ENCODE measurements around the gene ZNF226.
"Not testable (repeated sequence)": the region's sequence is repeated elsewhere in the genome, so short reads cannot be mapped to it uniquely, and the experiment has no call there.

ZNF226 gene

DNA sequence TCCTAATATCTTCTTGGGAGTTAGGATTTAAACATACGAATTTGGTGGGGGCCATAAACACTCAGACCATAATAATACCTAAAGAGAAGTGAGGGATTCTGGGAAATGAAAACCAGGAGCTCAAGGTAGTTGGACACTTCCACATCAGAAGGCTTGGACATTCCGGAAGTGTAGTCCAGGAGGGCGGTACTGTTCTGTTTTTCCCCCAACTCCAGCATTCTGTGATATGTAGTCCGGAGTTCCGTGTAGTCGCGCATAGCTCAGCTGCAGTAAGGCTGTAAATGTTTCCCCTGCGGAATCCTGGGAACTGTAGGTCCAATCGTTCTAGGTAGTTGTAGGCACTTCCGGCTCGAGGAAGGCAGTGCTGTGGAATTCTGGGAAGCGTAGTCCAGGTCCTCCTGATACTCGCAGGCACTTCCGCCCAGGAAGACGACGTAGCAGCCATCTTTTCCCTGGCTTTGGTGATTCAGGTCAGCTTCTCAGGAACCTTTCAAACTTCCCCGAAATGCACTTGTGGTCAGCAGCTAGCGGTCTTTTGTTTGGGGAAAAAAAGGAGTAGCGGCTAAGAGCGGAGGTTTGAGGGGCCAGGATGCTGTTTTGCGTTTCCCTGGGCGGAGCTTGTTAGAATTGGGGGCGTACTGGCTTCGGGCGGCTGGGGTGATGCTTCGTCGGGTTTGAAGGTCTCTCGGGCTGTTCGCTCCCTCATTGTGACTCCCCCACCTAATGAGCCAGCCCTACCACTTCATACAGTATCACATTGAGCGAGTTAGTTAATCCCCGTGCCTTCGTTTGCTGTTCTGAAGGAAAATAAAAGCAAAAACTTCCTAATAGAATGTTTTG lies at the start of gene ZNF226:
Gene ZNF226 (plus strand): TSS at position 428 of the 840 bp plus-strand sequence. CDS start 4,981 bp downstream, outside the sequence.
- DNase-seq, result peak; percentile 99

DNA sequence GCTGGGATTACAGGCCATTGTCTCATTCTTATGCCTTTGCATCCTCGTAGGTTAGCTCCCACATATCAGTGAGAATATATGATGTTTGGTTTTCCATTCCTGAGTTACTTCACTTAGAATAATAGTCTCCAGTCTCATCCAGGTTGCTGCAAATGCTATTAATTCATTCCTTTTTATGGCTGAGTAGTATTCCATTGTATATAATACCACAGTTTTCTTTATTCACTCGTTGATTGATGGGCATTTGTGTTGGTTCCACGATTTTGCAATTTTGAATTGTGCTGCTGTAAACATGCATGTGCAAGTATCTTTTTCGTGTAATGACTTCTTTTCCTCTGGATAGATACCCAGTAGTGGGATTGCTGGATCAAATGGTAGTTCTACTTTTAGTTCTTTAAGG lies 43.7 kb upstream of the ZNF226 start:
- DNase-seq, result not testable (repeated sequence)

- DNase-seq, result no peak
These were observed 32.9 kb upstream of the ZNF226 start for GRCh38 chr19:44131955-44132354.

DNA sequence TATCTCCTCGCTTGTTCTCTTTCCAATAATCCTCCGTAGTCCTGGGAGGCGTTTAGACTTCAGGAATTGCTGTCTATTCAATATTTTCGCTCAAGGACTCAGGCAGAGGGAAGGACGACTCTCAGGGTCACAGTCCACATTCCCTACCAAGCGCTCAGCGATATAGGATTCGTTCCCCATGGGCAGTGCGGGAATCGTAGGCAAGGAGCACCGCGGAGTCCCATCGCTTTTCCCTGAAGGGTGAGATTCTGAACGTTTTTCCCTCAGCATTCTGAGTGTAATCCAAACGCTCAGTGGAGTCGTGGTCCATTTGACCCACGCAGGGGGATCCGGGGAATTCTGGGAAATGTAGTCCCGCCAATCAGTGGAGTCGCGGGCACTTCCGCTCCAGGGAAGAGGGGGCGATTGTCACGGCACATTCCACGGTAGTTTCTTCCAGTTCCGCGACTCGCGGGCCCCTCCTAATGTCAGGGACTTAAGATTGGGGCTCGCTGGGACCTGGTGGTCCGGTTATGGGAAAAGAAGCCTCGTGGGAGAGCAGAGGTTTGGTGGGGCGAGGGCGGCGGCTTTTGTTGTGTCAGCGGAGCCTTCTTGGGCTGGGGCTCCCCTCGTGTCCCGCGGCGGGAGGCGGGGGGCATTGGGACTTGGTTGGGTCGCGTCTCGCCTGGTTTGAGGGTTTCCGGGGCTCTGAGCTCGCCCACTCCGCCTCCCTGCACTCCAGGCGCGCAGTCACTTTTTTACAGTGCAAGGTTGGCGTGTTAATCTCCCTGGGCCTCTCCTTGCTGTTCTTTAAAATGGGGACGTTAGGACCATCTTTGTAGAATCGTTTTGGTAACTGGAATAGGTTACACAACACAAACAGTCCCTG lies 23.5 kb upstream of the ZNF226 start, which contains the start of gene ZNF234:
Gene ZNF234 (plus strand): TSS at position 364 of the 868 bp plus-strand sequence. CDS start 3,079 bp downstream, outside the sequence.
- DNase-seq, result peak; percentile 86

- DNase-seq, result peak; percentile 46
These were observed 22.9 kb upstream of the ZNF226 start for GRCh38 chr19:44142059-44142433.

GRCh38 chr19:44149776-44150175 lies 15.1 kb upstream of the ZNF226 start:
- no peak for DNase-seq

DNA sequence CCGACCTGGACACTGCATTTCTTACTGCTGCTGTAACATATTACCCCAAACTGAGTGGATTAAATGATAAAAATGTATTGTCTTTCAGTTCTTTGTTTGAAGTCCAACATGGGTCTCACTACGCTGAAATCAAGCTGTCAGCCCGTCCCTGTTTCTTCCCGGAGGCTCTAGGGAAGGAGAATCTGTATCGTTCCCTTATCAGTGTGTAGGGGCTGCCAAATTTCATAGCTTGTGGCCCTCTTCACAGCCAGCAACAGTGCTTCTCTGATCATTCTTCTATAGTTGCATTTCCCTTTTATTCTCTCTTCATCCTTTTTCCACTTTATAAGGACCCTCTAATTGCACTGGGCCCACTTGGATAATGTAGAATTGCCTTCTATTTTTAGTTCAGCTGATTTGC lies 13.4 kb upstream of the ZNF226 start:
- DNase-seq, result no peak

DNA sequence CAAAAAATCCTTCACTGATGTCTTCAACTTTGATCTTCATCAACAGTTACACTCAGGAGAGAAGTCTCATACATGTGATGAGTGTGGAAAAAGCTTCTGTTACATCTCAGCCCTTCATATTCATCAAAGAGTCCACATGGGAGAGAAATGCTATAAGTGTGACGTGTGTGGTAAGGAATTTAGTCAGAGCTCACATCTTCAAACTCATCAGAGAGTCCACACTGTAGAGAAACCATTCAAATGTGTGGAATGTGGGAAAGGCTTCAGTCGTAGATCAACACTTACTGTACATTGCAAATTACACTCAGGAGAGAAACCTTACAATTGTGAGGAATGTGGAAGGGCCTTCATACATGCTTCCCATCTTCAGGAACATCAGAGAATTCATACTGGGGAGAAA lies 8.4 kb upstream of the ZNF226 start:
- DNase-seq, result no peak

- DNase-seq, result no peak
These were observed 1.1 kb upstream of the ZNF226 start for GRCh38 chr19:44163789-44164188.

- DNase-seq, result no peak
These were observed 600 bp upstream of the ZNF226 start for GRCh38 chr19:44164327-44164672.

DNA sequence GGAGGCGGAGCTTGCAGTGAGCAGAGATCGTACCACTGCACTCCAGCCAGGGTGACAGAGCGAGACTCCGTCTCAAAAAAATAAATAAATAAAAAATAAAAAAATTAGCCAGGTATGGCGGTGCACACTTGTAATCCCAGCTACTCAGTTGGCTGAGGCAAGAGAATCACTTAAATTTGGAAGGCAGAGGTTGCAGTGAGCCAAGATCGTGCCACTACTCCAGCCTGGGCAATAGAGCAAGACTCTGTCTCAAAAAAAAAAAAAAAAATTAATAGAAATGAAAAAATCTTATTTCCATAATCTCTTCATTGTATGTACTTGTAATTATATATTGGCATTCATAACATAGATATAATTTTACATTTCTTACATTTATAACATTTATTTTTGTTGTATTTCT lies 5.8 kb downstream of the ZNF226 start:
- not testable (repeated sequence) for DNase-seq

DNA sequence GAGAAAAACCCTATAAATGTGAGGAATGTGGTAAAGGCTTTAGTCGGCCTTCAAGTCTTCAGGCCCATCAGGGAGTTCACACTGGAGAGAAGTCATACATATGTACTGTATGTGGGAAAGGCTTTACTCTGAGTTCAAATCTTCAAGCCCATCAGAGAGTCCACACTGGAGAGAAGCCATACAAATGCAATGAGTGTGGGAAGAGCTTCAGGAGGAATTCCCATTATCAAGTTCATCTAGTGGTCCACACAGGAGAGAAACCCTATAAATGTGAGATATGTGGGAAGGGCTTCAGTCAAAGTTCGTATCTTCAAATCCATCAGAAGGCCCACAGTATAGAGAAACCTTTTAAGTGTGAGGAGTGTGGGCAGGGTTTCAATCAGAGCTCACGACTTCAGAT lies 11.7 kb downstream of the ZNF226 start:
- DNase-seq, result no peak

- DNase-seq, result no peak
These were observed 16.1 kb downstream of the ZNF226 start for GRCh38 chr19:44180968-44181367.

GRCh38 chr19:44182145-44182544 lies 17.2 kb downstream of the ZNF226 start:
- no peak for DNase-seq

DNA sequence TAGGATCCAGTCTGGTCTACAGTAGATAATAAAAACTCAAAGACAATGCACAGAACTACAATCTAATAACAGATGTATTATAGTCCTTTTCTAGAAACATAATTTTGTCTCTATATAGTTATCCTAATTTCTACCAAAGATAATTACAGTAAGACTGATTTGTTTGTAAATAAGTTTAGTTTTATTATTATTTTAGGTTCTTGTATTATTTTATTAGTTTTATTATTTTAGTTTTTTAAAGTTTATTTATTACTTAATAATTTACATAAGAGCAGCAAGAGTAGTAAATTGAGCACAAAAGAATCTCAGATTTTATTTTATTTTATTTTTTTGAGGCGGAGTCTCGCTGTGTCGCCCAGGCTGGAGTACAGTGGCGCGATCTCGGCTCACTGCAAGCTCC lies 25.1 kb downstream of the ZNF226 start:
- DNase-seq, result no peak

GRCh38 chr19:44192127-44192526 lies 27.2 kb downstream of the ZNF226 start:
- no peak for DNase-seq

- no peak for DNase-seq
These were observed 31.9 kb downstream of the ZNF226 start for GRCh38 chr19:44196772-44197171.

DNA sequence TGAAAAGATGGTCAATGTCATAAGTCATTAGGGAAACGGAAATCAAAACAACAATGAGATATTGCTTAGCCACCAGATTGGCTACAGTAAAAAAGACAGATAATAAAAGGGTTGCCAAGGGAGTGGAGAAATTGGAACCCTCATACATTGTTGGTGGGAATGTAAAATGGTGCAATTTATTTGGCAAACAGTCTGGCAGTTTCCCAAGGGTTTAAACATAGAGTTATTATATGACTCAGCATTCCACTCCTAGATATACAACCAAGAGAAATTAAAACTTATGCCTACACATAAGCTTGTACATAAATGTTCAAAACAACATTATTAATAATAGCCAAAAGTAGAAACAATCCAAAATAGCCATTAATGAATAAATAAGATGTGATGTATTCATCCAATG lies 37.6 kb downstream of the ZNF226 start:
- DNase-seq, result no peak

DNA sequence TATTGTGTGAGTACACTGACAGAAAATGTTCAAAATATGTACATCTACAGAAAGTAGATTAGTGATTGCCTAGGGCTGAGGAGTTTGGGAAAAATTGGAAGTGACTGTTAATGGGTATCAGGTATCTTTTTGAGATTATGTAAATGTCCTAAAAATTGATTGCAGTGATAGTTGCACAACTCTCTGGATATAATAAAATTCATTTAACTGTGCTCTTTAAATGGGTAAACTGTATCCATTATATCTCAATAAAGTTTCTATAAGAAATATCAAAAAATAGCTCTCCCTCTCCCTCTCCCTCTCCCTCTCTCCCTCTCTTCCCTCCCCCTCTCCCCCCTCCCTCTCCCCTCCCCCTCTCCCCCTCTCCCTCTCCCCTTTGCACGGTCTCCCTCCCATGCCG lies 38.1 kb downstream of the ZNF226 start:
- DNase-seq, result no peak

- DNase-seq, result peak; percentile 19
These were observed 39.0 kb downstream of the ZNF226 start for GRCh38 chr19:44203877-44204276.

DNA sequence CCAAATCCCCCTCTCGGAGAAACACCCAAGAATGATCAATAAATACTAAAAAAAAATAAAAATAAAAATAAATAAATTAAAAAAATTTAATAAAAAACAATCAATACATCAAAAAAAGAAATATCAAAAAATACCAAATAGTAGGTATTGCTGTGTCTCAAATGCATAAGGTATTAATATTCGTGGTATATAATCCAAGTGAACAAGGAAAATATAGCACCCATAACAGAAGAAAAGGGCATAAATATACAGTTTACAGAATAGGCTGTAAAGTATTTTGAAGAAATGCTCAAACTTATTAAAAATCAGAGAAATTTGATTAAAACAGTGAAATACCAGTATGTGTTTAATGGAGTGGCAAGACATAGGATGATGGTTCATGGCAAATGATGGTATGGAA lies 39.9 kb downstream of the ZNF226 start:
- no peak for DNase-seq

DNA sequence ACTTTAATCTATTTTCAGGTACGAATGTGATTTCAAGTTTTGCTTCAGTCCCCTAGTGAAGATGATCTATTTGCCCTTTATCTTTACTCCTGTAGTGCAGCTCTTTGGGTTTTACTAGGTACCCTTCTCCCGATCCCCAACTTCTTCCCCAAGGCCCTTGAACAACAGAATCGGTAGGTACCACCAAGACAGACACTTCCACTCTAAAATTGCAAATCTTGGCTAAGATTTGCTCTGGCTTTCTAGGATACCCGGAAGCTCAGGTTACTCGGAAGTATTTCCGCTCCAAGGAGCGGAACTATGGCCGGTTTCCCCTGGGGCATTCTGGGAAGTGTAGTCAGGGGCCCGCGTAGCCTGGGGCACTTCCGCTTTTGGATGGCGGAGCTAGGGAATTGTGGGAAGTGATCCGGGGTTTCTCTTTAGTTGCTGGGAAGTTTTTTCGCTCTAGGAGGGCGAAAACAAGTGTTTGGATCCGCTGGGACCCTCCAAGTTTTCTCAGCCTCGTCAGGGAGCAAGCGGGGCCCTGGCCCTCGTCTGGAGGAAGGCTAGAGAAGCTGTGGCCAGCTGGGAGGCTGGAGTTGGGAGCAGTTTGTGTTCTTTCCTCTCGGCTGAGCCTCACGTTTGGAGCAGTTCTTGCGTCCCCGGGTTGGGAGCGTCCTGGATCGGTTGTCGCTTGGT lies 42.4 kb downstream of the ZNF226 start:
- peak; percentile 98 for DNase-seq

- peak; percentile 98 for DNase-seq
These were observed 47.5 kb downstream of the ZNF226 start, which contains the start of gene ZNF227 for GRCh38 chr19:44212250-44212865. Gene ZNF227 (plus strand): TSS chr19:44212532. CDS start chr19:44217793, 5,261 bp downstream.

Measured in DMS53 (cell line).